Fibroblast of pulmonary artery (primary cell): ENCODE data around the gene HEPN1.

Source experiments
- DNase-seq: peaks from one replicate; pipeline ENCODE4 v3.0.0-alpha.2; 2010; ENCODE audit warnings: low read depth
- H3K4me3 ChIP-seq: replicated peaks from 2 replicates; pipeline ENCODE4 v1.5.1; 2011; ENCODE audit warnings: low read depth, mild to moderate bottlenecking, control low read depth, low read length, moderate library complexity
- CTCF ChIP-seq: IDR thresholded peaks from 2 replicates; pipeline ENCODE4 v1.5.1; 2011; ENCODE audit warnings: mild to moderate bottlenecking, control low read depth, low read length, inconsistent platforms; ENCODE audit errors: missing control alignments

HEPN1 gene

GRCh38 chr11:124899383-124900145 lies 19.5 kb upstream of the HEPN1 start:
- H3K4me3 ChIP-seq = no peak overlapping the region
- peak; percentile 24 for TF ChIP-seq CTCF
- DNase-seq = peak; percentile 18

GRCh38 chr11:124900464-124900863 lies 18.6 kb upstream of the HEPN1 start:
- H3K4me3 ChIP-seq = no peak overlapping the region
- no peak for TF ChIP-seq CTCF
- peak; percentile 85 for DNase-seq

- H3K4me3 ChIP-seq = no peak overlapping the region
These were observed 16.4 kb upstream of the HEPN1 start for GRCh38 chr11:124902616-124903015.

GRCh38 chr11:124915541-124916369 lies 3.3 kb upstream of the HEPN1 start:
- no peak for TF ChIP-seq CTCF
- no peak overlapping the region for H3K4me3 ChIP-seq
- DNase-seq = peak; percentile 62

More at GRCh38 chr11:124902616-124903015, 16.4 kb upstream of the HEPN1 start:
- DNase-seq = peak; percentile 23
- TF ChIP-seq CTCF = no peak

GRCh38 chr11:124916370-124916710 lies 2.7 kb upstream of the HEPN1 start:
- H3K4me3 ChIP-seq = no peak overlapping the region
- no peak for TF ChIP-seq CTCF
- DNase-seq = no peak

- peak; percentile 78 for DNase-seq
- H3K4me3 ChIP-seq = no peak overlapping the region
- TF ChIP-seq CTCF = no peak
These were observed 1.9 kb upstream of the HEPN1 start for GRCh38 chr11:124917115-124917637.
